ENCODE results near the gene WDR47.
"Not testable (repeated sequence)": the region's sequence is repeated elsewhere in the genome, so short reads cannot be mapped to it uniquely, and the experiment has no call there.

The WDR47 gene

DNA sequence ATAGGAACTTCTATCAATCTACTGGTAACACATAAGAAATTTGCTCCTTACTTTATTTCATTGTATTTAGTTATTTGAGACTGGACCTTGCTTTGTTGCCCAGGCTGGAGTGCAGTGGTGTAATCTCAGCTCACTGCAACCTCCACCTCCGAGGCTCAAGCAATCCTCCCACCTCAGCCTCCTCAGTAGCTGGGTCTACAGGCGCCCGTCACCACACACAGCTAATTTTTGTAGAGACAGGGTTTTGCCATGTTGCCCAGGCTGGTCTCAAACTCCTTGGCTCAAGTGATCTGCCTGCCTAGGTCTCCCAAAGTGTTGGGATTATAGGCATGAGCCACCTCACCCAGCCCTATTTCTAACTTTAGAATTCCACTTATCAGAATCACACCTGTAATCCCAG, 10.2 kb upstream of the WDR47 start:
- H3K36me3 ChIP-seq (ENCODE audit: control insufficient read depth, insufficient read depth, low read length); DNase-seq (ENCODE audit: low read depth, low spot score); H3K27me3 ChIP-seq (ENCODE audit: control insufficient read depth, insufficient read depth, low read length); H3K9me3 ChIP-seq (ENCODE audit: control insufficient read depth, insufficient read depth, low read length); H3K4me3 ChIP-seq (ENCODE audit: low read length); H3K27ac ChIP-seq (ENCODE audit: low read length); H3K4me1 ChIP-seq (ENCODE audit: control insufficient read depth, insufficient read depth, low read length): not testable (repeated sequence)
- no CpG with 5 or more reads among the region's 3 CpGs for WGBS (ENCODE audit: insufficient coverage, insufficient read length)

GRCh38 chr1:109050228-109050995, 8.5 kb upstream of the WDR47 start:
- Histone ChIP-seq H3K36me3 (ENCODE audit: control insufficient read depth, insufficient read depth, low read length) (no peaks in the 10 kb centered on the region), H3K4me3 (ENCODE audit: low read length) (no peak overlapping the region), H3K9me3 (ENCODE audit: control insufficient read depth, insufficient read depth, low read length) (no peaks in the 10 kb centered on the region), H3K27ac (ENCODE audit: low read length) (no peak overlapping the region), H3K4me1 (ENCODE audit: control insufficient read depth, insufficient read depth, low read length) (no peaks in the 10 kb centered on the region), H3K27me3 (ENCODE audit: control insufficient read depth, insufficient read depth, low read length) (no peaks in the 10 kb centered on the region)
- no peak for DNase-seq (ENCODE audit: low read depth, low spot score)
- no CpG with 5 or more reads among the region's 7 CpGs for WGBS (ENCODE audit: insufficient coverage, insufficient read length)

DNA sequence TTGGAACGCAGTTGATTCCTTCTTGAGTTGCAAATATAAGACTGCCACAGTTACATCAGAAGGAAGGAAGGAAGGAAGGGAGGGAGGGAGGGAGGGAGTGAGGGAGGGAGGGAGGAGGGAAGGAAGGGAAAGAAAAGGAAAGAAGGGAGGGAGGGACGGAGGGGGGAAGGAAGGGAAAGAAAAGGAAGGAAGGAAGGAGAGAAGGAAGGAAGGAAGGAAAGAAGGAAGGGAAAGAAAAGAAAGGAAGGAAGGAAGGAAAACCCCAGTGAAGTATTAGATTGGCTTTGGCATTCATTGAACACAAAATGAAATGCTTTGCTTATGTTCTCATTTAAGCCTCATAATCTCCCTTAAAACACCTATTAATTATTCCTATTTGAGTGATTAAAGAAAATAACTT, 6.4 kb upstream of the WDR47 start:
- H3K27ac ChIP-seq (ENCODE audit: low read length): no peak overlapping the region
- H3K9me3 ChIP-seq (ENCODE audit: control insufficient read depth, insufficient read depth, low read length): no peaks in the 10 kb centered on the region
- H3K4me3 ChIP-seq (ENCODE audit: low read length): no peak overlapping the region
- no peaks in the 10 kb centered on the region for H3K27me3 ChIP-seq (ENCODE audit: control insufficient read depth, insufficient read depth, low read length)
- no peaks in the 10 kb centered on the region for H3K4me1 ChIP-seq (ENCODE audit: control insufficient read depth, insufficient read depth, low read length)
- DNase-seq (ENCODE audit: low read depth, low spot score): no peak
- WGBS (ENCODE audit: insufficient coverage, insufficient read length): no CpG with 5 or more reads among the region's 2 CpGs
- no peaks in the 10 kb centered on the region for H3K36me3 ChIP-seq (ENCODE audit: control insufficient read depth, insufficient read depth, low read length)

- WGBS (ENCODE audit: insufficient coverage, insufficient read length): no CpG with 5 or more reads among the region's 6 CpGs
- H3K36me3 ChIP-seq (ENCODE audit: control insufficient read depth, insufficient read depth, low read length): no peaks in the 10 kb centered on the region
Observed at GRCh38 chr1:109047339-109047738, 5.4 kb upstream of the WDR47 start.

GRCh38 chr1:109046671-109047070, 4.8 kb upstream of the WDR47 start:
- Histone ChIP-seq H3K27me3 (ENCODE audit: control insufficient read depth, insufficient read depth, low read length) (no peaks in the 10 kb centered on the region), H3K27ac (ENCODE audit: low read length) (no peak overlapping the region), H3K4me1 (ENCODE audit: control insufficient read depth, insufficient read depth, low read length) (no peaks in the 10 kb centered on the region), H3K9me3 (ENCODE audit: control insufficient read depth, insufficient read depth, low read length) (no peaks in the 10 kb centered on the region), H3K4me3 (ENCODE audit: low read length) (no peak overlapping the region), H3K36me3 (ENCODE audit: control insufficient read depth, insufficient read depth, low read length) (no peaks in the 10 kb centered on the region)
- no peak for DNase-seq (ENCODE audit: low read depth, low spot score)
- WGBS (ENCODE audit: insufficient coverage, insufficient read length): no CpG with 5 or more reads among the region's 4 CpGs

More at GRCh38 chr1:109047339-109047738, 5.4 kb upstream of the WDR47 start:
- Histone ChIP-seq H3K27ac (ENCODE audit: low read length) (no peak overlapping the region), H3K9me3 (ENCODE audit: control insufficient read depth, insufficient read depth, low read length) (no peaks in the 10 kb centered on the region), H3K4me1 (ENCODE audit: control insufficient read depth, insufficient read depth, low read length) (no peaks in the 10 kb centered on the region), H3K27me3 (ENCODE audit: control insufficient read depth, insufficient read depth, low read length) (no peaks in the 10 kb centered on the region), H3K4me3 (ENCODE audit: low read length) (no peak overlapping the region)
- no peak for DNase-seq (ENCODE audit: low read depth, low spot score)

GRCh38 chr1:109045595-109045994, 3.7 kb upstream of the WDR47 start:
- no peaks in the 10 kb centered on the region for H3K36me3 ChIP-seq (ENCODE audit: control insufficient read depth, insufficient read depth, low read length)
- H3K27ac ChIP-seq (ENCODE audit: low read length): no peak overlapping the region
- no peaks in the 10 kb centered on the region for H3K4me1 ChIP-seq (ENCODE audit: control insufficient read depth, insufficient read depth, low read length)
- no peaks in the 10 kb centered on the region for H3K9me3 ChIP-seq (ENCODE audit: control insufficient read depth, insufficient read depth, low read length)
- no peaks in the 10 kb centered on the region for H3K27me3 ChIP-seq (ENCODE audit: control insufficient read depth, insufficient read depth, low read length)
- no peak for DNase-seq (ENCODE audit: low read depth, low spot score)
- no CpG with 5 or more reads among the region's 1 CpG for WGBS (ENCODE audit: insufficient coverage, insufficient read length)
- H3K4me3 ChIP-seq (ENCODE audit: low read length): no peak overlapping the region

DNA sequence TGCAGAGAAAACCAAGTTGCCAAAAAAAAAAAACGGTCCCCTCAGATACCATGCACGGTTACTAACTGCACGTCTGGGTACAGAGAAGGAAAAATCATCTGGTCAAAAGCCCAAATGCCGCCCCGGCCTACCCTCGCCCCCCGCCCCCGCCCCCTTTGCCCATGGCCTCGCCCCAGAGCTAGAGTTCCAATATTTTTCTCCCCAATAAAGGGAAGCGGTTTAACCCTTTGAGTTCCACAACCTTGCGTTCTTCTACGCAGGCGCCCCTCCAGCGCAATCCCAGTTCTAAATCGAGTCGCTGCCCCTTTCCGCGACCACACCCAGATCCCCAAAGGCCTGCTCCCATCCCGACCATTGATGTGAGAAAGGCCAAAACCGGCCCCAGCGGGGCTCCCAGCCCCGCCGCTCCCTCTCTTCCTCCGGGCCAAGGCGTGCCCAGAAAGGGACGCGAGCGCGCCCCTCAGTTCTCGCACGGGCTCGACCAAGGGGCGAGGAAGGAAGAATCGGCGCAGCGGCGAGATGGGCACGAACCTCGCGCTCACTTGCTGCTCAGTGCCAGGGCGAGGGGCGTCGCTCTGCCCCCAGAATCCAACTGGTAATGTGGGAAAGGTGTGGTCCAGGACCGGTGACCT, 797 bp downstream of the WDR47 start:
- Histone ChIP-seq H3K27ac (ENCODE audit: low read length) (no peak overlapping the region), H3K27me3 (ENCODE audit: control insufficient read depth, insufficient read depth, low read length) (no peaks in the 10 kb centered on the region), H3K36me3 (ENCODE audit: control insufficient read depth, insufficient read depth, low read length) (no peaks in the 10 kb centered on the region), H3K4me1 (ENCODE audit: control insufficient read depth, insufficient read depth, low read length) (no peaks in the 10 kb centered on the region), H3K9me3 (ENCODE audit: control insufficient read depth, insufficient read depth, low read length) (no peaks in the 10 kb centered on the region), H3K4me3 (ENCODE audit: low read length) (peak overlapping the region; percentile 61)
- no peak for DNase-seq (ENCODE audit: low read depth, low spot score)
- WGBS (ENCODE audit: insufficient coverage, insufficient read length): no CpG with 5 or more reads among the region's 44 CpGs

GRCh38 chr1:109040627-109040988, 1.3 kb downstream of the WDR47 start:
- no peak overlapping the region for H3K27ac ChIP-seq (ENCODE audit: low read length)

DNA sequence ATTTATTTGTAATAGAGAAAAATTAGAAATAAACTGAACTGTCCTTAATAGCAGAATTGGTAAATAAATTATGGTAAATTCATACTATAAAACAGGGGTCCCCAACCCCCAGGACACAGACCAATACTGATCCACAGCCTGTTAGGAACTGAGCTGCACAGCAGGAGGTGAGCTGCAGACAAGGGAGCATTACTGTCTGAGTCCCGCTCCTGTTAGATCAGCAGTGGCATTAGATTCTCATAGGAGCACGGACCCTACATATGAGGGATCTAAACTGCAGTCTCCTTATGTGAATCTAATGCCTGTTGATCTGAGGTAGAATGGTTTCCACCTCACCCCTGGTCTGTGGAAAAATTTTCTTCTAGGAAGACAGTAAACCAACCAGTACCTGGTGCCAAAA, 7.5 kb downstream of the WDR47 start:
- H3K36me3 ChIP-seq (ENCODE audit: control insufficient read depth, insufficient read depth, low read length): no peaks in the 10 kb centered on the region
- no peak overlapping the region for H3K27ac ChIP-seq (ENCODE audit: low read length)
- H3K4me3 ChIP-seq (ENCODE audit: low read length): no peak overlapping the region
- no peak for DNase-seq (ENCODE audit: low read depth, low spot score)
- WGBS (ENCODE audit: insufficient coverage, insufficient read length): no CpG with 5 or more reads among the region's 2 CpGs
- no peaks in the 10 kb centered on the region for H3K4me1 ChIP-seq (ENCODE audit: control insufficient read depth, insufficient read depth, low read length)
- no peaks in the 10 kb centered on the region for H3K9me3 ChIP-seq (ENCODE audit: control insufficient read depth, insufficient read depth, low read length)
- no peaks in the 10 kb centered on the region for H3K27me3 ChIP-seq (ENCODE audit: control insufficient read depth, insufficient read depth, low read length)

More at GRCh38 chr1:109040627-109040988, 1.3 kb downstream of the WDR47 start:
- Histone ChIP-seq H3K36me3 (ENCODE audit: control insufficient read depth, insufficient read depth, low read length) (no peaks in the 10 kb centered on the region), H3K4me3 (ENCODE audit: low read length) (peak overlapping the region; percentile 61; the same call in 1 of the 2 replicates), H3K9me3 (ENCODE audit: control insufficient read depth, insufficient read depth, low read length) (no peaks in the 10 kb centered on the region), H3K4me1 (ENCODE audit: control insufficient read depth, insufficient read depth, low read length) (no peaks in the 10 kb centered on the region), H3K27me3 (ENCODE audit: control insufficient read depth, insufficient read depth, low read length) (no peaks in the 10 kb centered on the region)
- no CpG with 5 or more reads among the region's 3 CpGs for WGBS (ENCODE audit: insufficient coverage, insufficient read length)
- no peak for DNase-seq (ENCODE audit: low read depth, low spot score)

GRCh38 chr1:109029493-109029892, 12.4 kb downstream of the WDR47 start:
- not testable (repeated sequence) for H3K36me3 ChIP-seq (ENCODE audit: control insufficient read depth, insufficient read depth, low read length); DNase-seq (ENCODE audit: low read depth, low spot score); H3K9me3 ChIP-seq (ENCODE audit: control insufficient read depth, insufficient read depth, low read length); H3K27ac ChIP-seq (ENCODE audit: low read length); H3K4me1 ChIP-seq (ENCODE audit: control insufficient read depth, insufficient read depth, low read length); H3K27me3 ChIP-seq (ENCODE audit: control insufficient read depth, insufficient read depth, low read length); H3K4me3 ChIP-seq (ENCODE audit: low read length)
- WGBS (ENCODE audit: insufficient coverage, insufficient read length): no CpG with 5 or more reads among the region's 8 CpGs

DNA sequence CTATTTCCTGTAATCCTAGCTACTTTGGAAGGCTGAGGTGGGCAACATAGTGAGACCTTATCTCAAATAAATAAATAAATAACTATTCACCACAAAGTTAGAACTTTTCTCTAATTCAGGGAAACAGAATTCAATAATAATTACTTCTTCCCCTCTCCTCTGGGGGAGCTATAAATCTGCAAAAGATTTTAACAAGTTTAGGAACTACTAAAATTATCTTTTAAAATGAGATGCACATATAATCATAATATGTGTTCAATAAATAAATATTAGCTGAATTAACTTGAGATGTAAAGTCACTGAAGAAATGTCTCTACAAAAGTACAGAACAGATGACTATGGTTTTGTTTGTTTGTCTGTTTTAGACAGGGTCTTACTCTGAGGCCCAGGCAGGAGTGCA, 14.1 kb downstream of the WDR47 start:
- Histone ChIP-seq H3K36me3 (ENCODE audit: control insufficient read depth, insufficient read depth, low read length) (no peaks in the 10 kb centered on the region), H3K9me3 (ENCODE audit: control insufficient read depth, insufficient read depth, low read length) (no peaks in the 10 kb centered on the region), H3K27me3 (ENCODE audit: control insufficient read depth, insufficient read depth, low read length) (no peaks in the 10 kb centered on the region), H3K27ac (ENCODE audit: low read length) (no peak overlapping the region), H3K4me1 (ENCODE audit: control insufficient read depth, insufficient read depth, low read length) (no peaks in the 10 kb centered on the region), H3K4me3 (ENCODE audit: low read length) (no peak overlapping the region)
- no peak for DNase-seq (ENCODE audit: low read depth, low spot score)

Measured in iPS DF 6.9 (cell line).